ENCODE measurements around the gene PROX1. TPM values are rescaled to one million over a fixed set of nuclear protein-coding genes. Genes with fewer than 3 reads are reported as not detected.

Gene PROX1
- total RNA-seq, 1 experiment from 2014 or later, result 3.8 TPM

DNA sequence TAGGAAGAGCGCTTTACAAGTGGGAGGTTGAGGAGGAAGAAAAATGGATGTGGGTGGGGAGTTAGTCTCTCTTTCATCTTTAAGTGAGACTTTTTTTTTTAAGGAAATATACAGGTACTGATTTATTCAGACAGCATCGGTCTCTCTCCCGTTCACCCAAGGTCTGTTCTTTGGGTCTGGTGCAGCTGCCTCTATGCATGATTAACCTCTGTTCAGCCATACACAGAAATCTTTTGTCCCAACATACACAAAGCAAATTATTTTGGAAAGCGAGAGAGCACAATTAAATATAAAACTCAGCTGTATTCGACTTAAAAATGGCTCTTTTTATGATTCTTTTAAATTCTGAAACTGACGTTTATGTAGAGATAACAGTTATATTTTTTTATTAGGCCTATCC lies 11.0 kb downstream of the PROX1 start:
- no peaks in the 10 kb centered on the region; the same call in 1 of the 2 replicates for H3K36me3 Mint-ChIP-seq
- H3K4me3 Mint-ChIP-seq, result no peak overlapping the region
- H3K27me3 Mint-ChIP-seq (ENCODE audit: low read depth), result no peaks in the 10 kb centered on the region
- TF ChIP-seq ZNF138 (CRISPR knock-in tag; conservative IDR thresholded peaks at IDR 0.05) (no peak), RELA (CRISPR knock-in tag; IDR thresholded peaks at IDR 0.05; ENCODE audit: borderline replicate concordance) (no peak), FOXP1 (CRISPR knock-in tag; IDR thresholded peaks at IDR 0.05; ENCODE audit: borderline replicate concordance) (no peak), ATF1 (CRISPR knock-in tag; IDR thresholded peaks at IDR 0.05) (no peak), JAZF1 (CRISPR knock-in tag; IDR thresholded peaks at IDR 0.05) (no peak), EMX1 (CRISPR knock-in tag; IDR thresholded peaks at IDR 0.05) (no peak), TEAD4 (CRISPR knock-in tag; IDR thresholded peaks at IDR 0.05) (no peak), ZNF423 (CRISPR knock-in tag; IDR thresholded peaks at IDR 0.05) (no peak), ZNF232 (CRISPR knock-in tag; IDR thresholded peaks at IDR 0.05) (no peak), ZNF396 (CRISPR knock-in tag; IDR thresholded peaks at IDR 0.05; ENCODE audit: borderline replicate concordance) (no peak), TP53 (CRISPR knock-in tag; IDR thresholded peaks at IDR 0.05) (no peak)
- TF ChIP-seq, protein P1, sequence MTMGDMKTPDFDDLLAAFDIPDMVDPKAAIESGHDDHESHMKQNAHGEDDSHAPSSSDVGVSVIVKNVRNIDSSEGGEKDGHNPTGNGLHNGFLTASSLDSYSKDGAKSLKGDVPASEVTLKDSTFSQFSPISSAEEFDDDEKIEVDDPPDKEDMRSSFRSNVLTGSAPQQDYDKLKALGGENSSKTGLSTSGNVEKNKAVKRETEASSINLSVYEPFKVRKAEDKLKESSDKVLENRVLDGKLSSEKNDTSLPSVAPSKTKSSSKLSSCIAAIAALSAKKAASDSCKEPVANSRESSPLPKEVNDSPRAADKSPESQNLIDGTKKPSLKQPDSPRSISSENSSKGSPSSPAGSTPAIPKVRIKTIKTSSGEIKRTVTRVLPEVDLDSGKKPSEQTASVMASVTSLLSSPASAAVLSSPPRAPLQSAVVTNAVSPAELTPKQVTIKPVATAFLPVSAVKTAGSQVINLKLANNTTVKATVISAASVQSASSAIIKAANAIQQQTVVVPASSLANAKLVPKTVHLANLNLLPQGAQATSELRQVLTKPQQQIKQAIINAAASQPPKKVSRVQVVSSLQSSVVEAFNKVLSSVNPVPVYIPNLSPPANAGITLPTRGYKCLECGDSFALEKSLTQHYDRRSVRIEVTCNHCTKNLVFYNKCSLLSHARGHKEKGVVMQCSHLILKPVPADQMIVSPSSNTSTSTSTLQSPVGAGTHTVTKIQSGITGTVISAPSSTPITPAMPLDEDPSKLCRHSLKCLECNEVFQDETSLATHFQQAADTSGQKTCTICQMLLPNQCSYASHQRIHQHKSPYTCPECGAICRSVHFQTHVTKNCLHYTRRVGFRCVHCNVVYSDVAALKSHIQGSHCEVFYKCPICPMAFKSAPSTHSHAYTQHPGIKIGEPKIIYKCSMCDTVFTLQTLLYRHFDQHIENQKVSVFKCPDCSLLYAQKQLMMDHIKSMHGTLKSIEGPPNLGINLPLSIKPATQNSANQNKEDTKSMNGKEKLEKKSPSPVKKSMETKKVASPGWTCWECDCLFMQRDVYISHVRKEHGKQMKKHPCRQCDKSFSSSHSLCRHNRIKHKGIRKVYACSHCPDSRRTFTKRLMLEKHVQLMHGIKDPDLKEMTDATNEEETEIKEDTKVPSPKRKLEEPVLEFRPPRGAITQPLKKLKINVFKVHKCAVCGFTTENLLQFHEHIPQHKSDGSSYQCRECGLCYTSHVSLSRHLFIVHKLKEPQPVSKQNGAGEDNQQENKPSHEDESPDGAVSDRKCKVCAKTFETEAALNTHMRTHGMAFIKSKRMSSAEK (CRISPR knock-in tag; IDR thresholded peaks at IDR 0.05; ENCODE audit: borderline replicate concordance), result no peak
- TF ChIP-seq, protein P2, sequence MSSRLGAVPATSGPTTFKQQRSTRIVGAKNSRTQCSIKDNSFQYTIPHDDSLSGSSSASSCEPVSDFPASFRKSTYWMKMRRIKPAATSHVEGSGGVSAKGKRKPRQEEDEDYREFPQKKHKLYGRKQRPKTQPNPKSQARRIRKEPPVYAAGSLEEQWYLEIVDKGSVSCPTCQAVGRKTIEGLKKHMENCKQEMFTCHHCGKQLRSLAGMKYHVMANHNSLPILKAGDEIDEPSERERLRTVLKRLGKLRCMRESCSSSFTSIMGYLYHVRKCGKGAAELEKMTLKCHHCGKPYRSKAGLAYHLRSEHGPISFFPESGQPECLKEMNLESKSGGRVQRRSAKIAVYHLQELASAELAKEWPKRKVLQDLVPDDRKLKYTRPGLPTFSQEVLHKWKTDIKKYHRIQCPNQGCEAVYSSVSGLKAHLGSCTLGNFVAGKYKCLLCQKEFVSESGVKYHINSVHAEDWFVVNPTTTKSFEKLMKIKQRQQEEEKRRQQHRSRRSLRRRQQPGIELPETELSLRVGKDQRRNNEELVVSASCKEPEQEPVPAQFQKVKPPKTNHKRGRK (CRISPR knock-in tag; IDR thresholded peaks at IDR 0.05; ENCODE audit: borderline replicate concordance), result no peak
- TF ChIP-seq, protein P3, sequence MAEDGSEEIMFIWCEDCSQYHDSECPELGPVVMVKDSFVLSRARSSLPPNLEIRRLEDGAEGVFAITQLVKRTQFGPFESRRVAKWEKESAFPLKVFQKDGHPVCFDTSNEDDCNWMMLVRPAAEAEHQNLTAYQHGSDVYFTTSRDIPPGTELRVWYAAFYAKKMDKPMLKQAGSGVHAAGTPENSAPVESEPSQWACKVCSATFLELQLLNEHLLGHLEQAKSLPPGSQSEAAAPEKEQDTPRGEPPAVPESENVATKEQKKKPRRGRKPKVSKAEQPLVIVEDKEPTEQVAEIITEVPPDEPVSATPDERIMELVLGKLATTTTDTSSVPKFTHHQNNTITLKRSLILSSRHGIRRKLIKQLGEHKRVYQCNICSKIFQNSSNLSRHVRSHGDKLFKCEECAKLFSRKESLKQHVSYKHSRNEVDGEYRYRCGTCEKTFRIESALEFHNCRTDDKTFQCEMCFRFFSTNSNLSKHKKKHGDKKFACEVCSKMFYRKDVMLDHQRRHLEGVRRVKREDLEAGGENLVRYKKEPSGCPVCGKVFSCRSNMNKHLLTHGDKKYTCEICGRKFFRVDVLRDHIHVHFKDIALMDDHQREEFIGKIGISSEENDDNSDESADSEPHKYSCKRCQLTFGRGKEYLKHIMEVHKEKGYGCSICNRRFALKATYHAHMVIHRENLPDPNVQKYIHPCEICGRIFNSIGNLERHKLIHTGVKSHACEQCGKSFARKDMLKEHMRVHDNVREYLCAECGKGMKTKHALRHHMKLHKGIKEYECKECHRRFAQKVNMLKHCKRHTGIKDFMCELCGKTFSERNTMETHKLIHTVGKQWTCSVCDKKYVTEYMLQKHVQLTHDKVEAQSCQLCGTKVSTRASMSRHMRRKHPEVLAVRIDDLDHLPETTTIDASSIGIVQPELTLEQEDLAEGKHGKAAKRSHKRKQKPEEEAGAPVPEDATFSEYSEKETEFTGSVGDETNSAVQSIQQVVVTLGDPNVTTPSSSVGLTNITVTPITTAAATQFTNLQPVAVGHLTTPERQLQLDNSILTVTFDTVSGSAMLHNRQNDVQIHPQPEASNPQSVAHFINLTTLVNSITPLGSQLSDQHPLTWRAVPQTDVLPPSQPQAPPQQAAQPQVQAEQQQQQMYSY (CRISPR knock-in tag; IDR thresholded peaks at IDR 0.05), result no peak
- no peak for DNase-seq (ENCODE audit: low spot score)
- ATAC-seq, result no peak
- CTCF ChIA-PET, result no interaction called here
- POLR2A ChIA-PET, result no interaction called here
- no peak overlapping the region for H3K27ac Mint-ChIP-seq
- H3K4me1 Mint-ChIP-seq, result peaks cover 18% of the 10 kb centered on the region
- H3K9me3 Mint-ChIP-seq, result no peaks in the 10 kb centered on the region

DNA sequence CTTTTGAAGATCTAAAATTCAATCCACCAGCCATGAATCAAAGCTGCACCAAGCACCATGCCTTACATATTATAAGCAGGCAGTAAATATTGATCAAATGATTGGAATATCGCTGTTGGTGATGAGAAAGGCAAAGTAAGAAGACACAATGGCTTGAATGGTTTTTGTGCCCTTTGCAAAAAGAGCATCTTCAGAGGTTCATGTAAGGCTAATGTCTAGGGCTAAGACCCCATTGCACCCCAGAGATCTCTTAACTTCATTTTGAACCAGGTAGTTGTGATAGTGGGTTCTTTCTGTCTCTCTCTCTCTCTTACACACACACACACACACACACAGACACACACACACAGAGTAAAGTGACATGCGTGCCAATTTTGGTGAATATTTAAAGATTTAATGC lies 12.0 kb downstream of the PROX1 start:
- Mint-ChIP-seq H3K27ac (no peak overlapping the region), H3K27me3 (ENCODE audit: low read depth) (no peaks in the 10 kb centered on the region), H3K9me3 (no peaks in the 10 kb centered on the region), H3K36me3 (no peaks in the 10 kb centered on the region; the same call in 1 of the 2 replicates), H3K4me3 (no peak overlapping the region), H3K4me1 (peaks cover 14% of the 10 kb centered on the region)
- no peak for ATAC-seq
- ChIA-PET CTCF (interaction anchor here (0.5 kb wide), 1 partner anchor 57 kb away, joined by 3 read pairs; no protein-coding TSS in a partner anchor), POLR2A (no interaction called here)
- DNase-seq (ENCODE audit: low spot score), result no peak
- TF ChIP-seq ATF1 (CRISPR knock-in tag; IDR thresholded peaks at IDR 0.05), result no peak
- TF ChIP-seq, protein P4, sequence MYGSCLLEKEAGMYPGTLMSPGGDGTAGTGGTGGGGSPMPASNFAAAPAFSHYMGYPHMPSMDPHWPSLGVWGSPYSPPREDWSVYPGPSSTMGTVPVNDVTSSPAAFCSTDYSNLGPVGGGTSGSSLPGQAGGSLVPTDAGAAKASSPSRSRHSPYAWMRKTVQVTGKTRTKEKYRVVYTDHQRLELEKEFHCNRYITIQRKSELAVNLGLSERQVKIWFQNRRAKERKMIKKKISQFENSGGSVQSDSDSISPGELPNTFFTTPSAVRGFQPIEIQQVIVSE (CRISPR knock-in tag; IDR thresholded peaks at IDR 0.05; ENCODE audit: borderline replicate concordance), result no peak
- TF ChIP-seq ZNF121 (CRISPR knock-in tag; IDR thresholded peaks at IDR 0.05), result no peak
- TF ChIP-seq GTF2I (CRISPR knock-in tag; conservative IDR thresholded peaks at IDR 0.05), result no peak
- TF ChIP-seq SMAD3 (CRISPR knock-in tag; IDR thresholded peaks at IDR 0.05; ENCODE audit: borderline replicate concordance), result no peak
- no peak for TF ChIP-seq NFE2L1 (CRISPR knock-in tag; IDR thresholded peaks at IDR 0.05)
- TF ChIP-seq, protein P2 (CRISPR knock-in tag; IDR thresholded peaks at IDR 0.05; ENCODE audit: borderline replicate concordance), result no peak
- TF ChIP-seq CREM (CRISPR knock-in tag; IDR thresholded peaks at IDR 0.05), result no peak
- TF ChIP-seq OVOL2 (CRISPR knock-in tag; IDR thresholded peaks at IDR 0.05; ENCODE audit: borderline replicate concordance), result no peak
- TF ChIP-seq ZBTB21 (CRISPR knock-in tag; IDR thresholded peaks at IDR 0.05; ENCODE audit: borderline replicate concordance), result no peak
- TF ChIP-seq, protein P5, sequence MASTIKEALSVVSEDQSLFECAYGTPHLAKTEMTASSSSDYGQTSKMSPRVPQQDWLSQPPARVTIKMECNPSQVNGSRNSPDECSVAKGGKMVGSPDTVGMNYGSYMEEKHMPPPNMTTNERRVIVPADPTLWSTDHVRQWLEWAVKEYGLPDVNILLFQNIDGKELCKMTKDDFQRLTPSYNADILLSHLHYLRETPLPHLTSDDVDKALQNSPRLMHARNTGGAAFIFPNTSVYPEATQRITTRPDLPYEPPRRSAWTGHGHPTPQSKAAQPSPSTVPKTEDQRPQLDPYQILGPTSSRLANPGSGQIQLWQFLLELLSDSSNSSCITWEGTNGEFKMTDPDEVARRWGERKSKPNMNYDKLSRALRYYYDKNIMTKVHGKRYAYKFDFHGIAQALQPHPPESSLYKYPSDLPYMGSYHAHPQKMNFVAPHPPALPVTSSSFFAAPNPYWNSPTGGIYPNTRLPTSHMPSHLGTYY (CRISPR knock-in tag; IDR thresholded peaks at IDR 0.05), result no peak
- TF ChIP-seq TP53 (CRISPR knock-in tag; IDR thresholded peaks at IDR 0.05), result no peak
- TF ChIP-seq EMX1 (CRISPR knock-in tag; IDR thresholded peaks at IDR 0.05), result no peak

Data from WTC11 (cell line).